Activated CD4-positive, alpha-beta T cell treated with anti-CD3 and anti-CD28 coated beads, Interleukin-2, Interleukin-4, amounts not matched to agents 100 ng/mL and 50 ng/mL, durations not matched to agents 16 hours and 8 hours (primary cell): ENCODE results near the gene RAP1GAP2.
A peak's percentile ranks its signal among the peaks of the same experiment; 100 is the strongest.
"Not testable (repeated sequence)": the region's sequence is repeated elsewhere in the genome, so short reads cannot be mapped to it uniquely, and the experiment has no call there.

ENCODE experiments used
- DNase-seq: peaks from one replicate; pipeline ENCODE4 v3.0.0-alpha.2; 2020; ENCODE audit warnings: low spot score

RAP1GAP2 gene

DNA sequence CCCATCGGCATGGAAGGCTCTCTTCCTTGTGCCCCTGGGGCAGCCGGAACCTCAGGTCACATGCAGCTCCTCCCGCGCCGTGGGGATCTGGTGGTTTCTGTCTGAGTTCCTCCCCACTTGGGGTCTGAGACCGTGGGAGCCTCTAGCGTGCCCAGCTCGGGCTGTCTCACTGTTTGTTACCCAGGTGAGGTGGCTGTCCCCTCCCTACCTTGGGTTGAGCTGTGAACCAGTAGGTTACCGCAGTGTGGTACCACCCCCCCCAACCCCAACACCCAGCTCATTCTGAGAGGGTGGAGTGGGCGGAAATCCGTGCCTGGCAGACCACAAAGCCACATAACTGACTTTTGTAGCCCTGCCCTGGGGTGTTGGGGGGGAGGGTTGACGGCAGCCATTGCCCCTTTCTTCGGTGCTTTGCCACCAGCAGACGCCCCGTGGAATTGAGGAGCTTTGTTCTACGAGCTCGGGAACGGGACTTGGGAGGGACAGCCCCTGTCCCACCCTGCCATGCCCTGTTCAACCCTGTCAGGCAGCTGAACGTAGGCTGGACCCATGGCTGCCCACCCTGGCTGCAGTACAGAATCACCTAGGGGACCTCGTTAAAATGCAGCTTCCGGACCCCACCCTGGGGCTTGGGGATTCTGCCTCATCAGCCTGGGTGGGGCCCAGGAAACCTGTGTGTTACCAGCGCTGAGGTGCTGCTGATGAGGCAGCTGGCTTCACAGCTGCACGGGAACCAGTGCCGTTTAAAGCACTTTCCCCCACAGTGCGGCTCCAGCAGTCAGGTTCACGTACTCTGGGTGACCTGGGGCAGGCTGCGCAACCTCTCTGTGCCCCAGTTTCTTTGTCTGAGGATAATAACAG lies 18.5 kb downstream of the RAP1GAP2 start:
- peak; percentile 91 for DNase-seq

DNA sequence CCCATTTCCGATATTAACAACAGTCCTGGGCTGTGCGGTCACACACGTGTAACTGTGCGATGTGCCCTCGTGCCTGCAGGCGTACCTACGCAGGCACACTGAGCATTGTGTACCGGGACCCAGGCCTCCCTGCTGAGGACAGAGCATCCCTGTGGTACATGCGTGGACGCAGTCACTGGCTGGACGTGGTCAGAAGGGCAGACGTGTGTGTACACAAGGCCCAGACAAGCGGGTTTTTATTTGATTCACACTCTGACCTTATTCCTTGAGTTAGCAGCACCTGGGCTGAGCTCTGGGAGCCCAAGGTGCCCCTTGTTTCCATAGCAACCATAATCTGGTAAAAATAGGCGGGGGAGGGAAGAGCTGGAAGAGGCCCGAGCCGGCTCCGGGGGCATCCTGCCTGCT lies 19.5 kb downstream of the RAP1GAP2 start:
- DNase-seq = no peak

DNA sequence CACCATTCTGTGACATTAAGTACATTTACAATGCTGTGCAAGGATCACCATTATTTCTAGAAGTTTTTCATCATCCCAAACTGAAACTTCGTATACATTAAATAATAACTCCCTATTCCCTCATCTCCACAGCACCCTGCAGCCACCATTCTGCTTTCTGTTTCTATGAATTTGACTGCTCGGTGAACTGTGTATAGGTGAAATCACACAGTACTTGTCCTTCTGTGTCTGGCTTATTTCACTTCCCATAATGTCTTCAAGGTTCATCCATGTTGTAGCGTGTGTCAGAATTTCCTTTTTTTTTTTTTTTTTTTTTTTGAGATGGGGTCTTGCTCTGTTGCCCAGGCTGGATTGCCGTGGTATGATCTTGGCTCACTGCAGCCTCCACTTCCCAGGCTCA lies 20.4 kb downstream of the RAP1GAP2 start:
- no peak for DNase-seq

DNA sequence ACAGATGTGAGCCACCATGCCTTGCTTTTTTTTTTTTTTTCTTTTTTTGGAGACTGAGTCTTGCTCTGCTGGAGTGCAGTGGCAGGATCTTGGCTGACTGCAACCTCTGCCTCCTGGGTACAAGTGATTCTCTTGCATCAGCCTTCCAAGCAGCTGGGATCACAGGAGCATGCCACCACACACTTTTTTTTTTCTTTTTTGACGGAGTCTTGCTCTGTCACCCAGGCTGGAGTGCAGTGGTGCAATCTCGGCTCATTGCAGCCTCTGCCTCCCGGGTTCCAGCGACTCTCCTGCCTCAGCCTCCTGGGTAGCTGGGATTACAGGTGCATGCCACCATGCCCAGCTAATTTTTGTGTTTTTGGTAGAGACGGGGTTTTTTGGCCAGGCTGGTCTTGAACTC lies 23.1 kb downstream of the RAP1GAP2 start:
- not testable (repeated sequence) for DNase-seq

DNA sequence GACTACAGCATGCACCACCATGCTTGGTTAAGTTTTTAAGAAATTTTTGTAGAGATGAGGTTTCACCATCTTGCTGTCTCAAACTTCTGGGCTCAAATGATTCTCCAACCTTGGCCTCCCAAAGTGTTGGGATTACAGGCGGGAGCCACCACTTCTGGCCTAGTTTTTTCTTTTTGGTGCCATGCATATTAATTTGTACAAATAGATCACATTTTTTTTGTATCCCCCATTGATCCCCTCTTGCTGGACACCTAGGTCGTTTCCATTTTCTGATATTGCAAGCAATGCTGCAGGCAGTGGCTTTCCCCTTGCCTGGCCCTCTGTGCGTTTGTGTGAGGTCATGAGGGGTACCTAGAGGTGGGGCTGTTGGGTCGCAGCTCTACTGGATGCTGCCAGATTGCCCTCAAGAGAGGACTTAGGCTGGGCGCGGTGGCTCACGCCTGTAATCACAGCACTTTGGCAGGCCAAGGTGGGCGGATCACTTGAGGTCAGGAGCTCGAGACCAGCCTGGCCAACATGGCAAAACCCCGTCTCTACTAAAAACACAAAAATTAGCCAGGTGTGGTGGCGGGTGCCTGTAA lies 23.8 kb downstream of the RAP1GAP2 start:
- DNase-seq = no peak

DNA sequence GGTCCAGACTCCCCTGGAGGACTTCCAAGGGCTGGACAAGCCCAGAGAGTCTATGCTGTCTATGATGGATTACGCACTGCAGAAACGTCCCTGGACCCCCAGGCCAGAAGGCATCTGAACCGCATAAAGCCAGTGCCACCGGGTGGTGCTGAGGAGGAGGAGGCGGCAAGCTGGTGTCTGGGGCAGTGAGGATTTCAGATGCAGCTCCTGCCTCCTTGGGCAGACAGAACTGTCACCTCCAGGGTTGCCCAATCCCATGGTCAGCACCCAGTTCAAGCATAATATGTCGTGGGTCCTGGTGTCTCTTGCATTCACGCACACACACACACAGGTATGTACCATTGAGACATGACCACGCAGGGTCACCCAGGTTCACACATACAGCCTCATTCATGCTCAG lies 25.6 kb downstream of the RAP1GAP2 start:
- DNase-seq = no peak

DNA sequence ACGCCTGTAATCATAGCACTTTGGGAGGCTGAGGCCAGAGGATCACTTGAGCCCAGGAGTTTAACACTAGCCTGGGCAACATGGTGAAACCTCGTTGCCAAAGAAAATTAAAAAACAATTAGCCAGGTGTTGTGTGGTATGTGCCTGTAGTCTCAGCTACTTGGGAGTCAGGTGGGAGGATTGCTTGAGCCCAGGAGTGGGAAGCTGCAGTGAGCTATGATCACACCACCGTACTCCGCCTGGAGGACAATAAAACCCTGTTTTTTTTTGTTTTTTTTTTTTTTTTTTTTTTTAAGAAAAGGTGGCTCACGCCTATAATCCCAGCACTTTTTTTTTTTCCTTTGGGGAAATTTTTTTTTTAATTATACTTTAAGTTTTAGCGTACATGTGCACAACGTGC lies 26.1 kb downstream of the RAP1GAP2 start:
- DNase-seq = no peak

DNA sequence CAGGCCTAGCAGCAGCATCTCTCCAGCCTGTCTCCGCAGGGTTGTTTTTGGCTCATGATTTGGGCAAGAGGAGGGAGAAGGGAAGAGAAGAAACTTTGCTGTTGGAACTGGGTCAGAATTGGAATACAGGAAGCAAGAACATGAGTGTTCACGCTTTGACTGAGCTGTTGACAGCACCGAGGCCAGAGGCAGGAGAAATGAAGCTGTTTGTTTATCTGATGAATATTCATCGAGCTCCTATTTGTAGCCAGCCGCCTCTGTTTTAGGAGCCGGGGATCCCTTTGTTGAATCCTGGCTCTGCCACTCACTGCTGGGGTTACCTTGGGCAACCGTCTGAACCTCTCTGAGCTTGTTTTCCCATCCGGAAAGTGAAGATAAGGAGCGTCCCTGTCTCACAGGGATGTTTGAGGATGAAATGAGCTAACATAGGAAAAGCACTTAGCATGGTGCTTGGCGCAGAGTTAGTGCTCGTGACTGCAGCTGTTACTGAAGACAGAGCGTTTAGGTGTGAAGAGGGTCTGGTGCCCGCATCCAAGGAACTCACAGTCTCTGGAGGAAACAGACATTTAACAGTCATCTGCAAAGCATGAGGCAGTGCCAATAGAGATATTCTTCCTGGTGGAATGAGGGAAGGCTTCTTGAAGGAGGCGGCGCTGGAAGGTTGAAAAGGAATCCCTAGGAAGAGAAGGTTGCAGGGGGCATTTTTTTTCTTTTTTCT lies 29.2 kb downstream of the RAP1GAP2 start:
- no peak for DNase-seq

DNA sequence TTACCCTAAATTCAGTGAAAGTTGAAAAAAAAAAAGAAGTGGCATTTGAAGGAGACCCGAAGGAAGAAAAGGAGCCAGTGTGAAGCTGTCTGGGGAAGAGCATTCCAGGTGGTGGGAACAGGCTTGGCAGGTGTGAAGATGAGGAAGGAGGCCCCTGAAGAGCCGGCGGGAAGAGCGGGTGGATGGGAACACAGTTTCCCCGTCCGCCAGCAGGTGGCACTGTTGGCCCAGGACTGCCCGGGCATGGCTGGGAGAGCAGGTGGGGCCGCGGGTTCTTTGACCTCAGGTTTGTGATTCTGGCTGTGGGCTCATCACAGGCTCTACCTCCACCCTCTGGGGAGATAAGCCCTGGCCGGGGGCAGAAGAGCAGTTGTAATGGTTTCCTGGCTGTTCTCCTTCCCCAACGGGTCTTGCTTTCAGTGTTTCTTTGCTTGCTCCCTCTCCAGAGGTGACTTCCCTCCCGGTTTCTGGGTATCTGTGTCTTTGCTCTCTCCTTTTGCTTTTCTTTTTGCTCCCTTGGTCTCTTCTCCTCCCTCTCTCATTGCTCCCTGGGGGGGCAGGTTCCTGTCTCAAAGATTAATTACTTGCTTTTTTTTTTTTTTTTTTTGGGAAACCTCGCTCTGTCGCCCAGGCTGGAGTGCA lies 32.3 kb downstream of the RAP1GAP2 start:
- DNase-seq = peak; percentile 75

DNA sequence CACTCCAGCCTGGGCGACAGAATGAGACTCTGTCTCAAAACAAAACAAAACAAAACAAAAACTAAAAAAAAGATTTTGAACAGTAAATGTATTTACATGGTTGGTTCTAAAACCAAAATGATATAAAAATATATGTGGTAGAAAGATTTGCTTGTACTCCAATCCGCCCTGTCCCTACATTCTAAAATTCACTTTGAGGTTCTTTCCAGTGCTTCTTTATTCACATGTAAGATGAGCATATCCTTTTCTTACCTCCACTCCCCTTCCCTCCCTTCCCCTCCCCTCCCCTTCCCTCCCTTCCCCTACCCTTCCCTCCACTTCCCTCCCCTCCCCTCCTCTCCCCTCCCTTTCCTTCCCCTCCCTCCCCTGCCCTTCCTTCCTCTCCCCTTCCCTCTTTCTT lies 34.4 kb downstream of the RAP1GAP2 start:
- no peak for DNase-seq

DNA sequence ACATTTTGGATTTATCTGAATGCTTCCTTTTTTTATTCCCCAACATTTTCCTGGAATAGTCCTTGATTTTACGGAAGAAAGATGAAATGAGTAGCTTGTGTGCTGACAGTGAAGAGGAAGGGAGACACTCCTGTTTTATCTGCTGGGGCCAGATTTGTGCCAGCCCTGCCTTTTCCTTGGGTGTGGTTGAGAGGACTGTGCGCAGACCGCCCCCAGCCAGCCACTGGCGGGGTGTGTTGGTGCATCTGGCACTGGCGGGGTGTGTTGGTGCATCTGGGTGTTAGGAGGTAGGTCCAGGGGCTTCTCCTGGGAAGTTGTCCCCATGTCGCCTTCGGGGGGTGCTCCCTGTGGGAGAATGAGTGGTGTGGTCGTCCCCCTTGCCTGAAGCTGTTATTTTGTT lies 39.5 kb downstream of the RAP1GAP2 start:
- no peak for DNase-seq

DNA sequence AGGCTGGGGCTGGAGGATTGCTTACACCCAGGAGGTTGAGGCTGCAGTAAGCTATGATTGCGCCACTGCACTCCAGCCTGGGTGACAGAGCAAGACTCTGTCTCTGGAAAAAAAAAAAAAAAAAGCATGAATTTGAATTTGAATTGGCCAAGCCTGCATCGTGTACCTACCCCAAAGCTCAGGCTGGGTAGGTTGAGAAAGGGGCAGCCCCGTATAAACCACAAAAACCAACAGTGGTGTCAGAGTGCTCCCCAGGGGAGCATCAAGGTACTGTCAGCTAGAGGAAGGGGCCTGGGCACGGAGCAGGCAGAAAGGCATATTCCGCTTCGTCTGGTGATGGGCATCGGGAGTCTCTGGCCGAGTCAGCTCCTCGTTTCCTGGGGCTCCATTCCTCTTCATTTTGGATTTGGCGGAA lies 40.9 kb downstream of the RAP1GAP2 start:
- peak; percentile 39 for DNase-seq

DNA sequence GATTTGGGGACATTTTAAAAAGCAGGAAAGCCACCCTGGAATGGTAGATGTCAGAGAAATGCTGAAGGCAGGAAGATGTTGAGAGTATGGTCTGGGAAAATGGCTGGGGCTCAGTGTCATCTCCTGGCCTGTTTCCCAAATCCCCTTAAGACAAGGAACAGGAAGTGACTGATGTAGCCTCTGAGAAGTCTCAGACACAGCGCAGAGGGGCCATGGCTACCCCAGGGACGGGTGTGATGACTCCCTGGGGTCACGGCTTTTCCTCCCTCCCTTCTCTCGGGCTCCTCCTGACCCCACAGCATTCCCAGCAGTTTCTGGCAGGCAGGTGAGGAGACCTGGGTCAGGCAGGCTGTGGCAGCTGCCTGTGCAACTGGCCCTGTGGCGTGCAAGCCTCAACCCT lies 45.4 kb downstream of the RAP1GAP2 start:
- DNase-seq = no peak

DNA sequence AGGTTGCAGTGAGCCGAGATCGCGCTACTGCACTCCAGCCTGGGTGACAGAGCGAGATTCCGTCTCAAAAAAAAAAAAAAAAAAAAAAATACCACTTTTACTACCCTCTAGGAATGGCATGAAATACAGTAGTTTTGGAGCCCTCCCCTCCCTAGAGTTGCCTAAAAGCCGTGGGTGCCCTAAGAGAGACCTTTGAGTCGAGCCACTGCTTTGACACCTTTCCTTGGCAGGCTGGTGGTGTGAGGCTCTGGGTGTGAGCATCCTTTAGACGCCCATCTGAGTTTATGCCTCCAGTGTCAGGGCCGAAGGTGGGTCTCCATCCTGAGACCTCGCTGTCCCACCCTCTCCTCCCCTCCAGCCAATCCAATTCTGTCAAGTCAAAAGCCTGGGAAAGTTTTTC lies 46.2 kb downstream of the RAP1GAP2 start:
- DNase-seq = no peak

DNA sequence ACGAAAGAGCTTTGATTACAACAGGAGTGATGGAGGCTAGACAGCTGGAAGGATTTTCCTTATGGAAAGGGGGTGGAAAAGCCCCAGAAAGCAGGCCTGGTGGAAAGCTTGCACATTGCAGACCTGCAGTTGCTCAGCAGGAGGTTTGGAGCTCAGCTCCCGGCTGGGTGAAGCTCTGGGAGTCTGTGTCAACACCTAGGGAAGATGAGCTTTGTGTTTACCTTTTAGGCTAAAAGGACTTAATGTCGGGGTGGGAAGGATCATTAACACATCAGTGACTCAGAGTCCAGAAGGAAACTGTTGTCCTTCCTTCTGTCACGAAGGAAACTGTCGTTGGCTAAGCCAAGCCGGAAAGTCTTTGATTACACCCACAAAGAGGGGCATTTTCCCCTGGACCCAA lies 48.2 kb downstream of the RAP1GAP2 start:
- no peak for DNase-seq

DNA sequence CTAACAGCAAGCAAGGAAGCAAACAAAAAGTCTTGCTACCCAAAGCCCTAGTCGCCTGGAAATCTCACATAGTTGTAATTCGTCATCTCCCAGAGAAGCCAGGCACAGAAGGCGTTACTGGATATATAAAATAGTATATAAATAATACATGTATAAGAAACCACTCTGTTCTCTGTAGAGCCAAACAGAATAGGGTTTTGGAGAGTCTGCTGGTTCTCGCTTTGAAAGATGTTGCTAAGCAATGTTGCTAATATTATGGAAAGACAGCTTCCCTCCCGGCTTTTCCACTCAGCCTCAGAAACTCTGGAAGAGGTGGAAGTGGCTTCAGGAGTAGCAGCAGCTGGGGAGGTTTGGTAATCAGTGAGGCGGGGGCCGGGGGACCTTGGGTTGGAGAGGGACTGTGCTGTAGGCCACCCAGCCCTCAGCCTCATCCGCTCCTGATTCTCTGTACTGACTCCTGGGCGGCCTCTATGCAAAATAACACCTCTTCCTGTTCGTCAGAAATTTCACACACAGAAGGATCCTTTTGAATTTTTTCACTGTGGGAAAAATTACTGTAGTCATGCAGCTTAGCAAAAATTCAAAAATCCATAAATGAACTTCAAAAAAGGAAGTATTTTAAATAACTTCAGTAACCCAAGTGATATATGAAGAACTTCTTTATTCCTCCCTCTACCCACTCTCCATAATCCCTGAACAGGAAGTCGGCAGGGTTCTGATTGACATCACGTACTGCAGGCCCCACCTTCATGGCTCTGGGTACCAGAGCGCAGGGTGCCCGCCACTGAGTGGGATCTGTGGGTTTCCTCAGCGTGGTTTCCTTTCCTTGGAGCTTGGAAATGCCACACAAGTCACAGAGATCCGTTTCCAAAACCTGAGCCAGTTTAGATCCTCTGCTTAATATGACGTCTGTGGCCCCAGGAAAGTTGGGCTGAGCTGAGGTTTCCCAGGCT lies 51.4 kb downstream of the RAP1GAP2 start:
- no peak for DNase-seq

DNA sequence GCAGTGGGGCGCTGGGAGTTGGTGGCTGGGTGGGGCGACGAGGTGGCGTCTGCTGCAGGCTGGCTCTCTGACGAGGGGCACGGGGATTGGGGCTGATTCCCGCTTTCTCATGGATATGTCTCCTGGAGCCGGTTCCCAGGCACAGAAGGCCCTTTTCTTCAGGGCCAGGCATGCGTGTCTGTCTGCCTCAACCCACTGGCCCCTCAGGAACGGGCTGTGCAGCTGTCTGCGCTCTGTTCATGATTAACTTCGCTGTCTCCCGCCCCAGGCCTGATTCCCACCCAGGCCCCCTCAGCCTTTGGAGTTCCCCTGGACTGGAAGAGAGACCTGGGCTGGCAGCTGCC lies 53.1 kb downstream of the RAP1GAP2 start:
- no peak for DNase-seq

DNA sequence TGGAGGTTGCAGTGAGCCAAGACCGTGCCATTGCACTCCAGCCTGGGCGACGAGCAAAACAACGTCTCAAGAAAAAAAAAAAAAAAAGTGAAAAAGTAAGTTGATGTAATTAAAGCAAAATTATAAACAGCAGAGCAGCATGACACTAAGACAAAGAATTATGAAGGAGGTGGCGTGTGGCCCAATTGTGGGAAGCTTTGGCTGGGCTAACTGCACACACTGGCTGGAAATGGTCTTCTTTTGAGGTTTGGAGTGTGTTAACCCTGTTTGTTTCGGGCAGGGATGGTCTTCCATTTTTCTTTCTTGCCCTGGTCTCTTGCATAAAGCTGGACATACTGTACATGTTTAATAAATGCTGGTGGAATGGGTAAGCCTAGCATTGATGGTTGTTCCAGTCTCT lies 54.8 kb downstream of the RAP1GAP2 start:
- no peak for DNase-seq

DNA sequence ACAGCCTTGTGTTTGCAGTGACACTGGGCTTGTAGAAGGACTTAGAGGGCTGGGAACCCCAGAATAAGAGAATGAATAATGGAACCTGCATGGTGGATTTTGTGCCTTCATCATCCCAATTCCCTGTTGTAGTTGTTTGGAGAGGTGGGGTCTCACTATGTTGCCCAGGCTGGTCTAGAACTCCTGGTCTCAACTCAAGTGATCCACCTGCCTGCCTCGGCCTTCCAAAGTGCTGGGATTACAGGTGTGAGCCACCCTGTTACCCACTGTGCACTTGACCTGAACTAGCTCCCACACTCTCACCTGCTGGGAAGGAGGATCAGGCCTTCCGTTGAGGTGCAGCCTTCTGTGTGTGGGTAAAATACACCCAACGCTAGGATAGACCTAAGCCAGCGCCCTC lies 55.4 kb downstream of the RAP1GAP2 start:
- DNase-seq = no peak

DNA sequence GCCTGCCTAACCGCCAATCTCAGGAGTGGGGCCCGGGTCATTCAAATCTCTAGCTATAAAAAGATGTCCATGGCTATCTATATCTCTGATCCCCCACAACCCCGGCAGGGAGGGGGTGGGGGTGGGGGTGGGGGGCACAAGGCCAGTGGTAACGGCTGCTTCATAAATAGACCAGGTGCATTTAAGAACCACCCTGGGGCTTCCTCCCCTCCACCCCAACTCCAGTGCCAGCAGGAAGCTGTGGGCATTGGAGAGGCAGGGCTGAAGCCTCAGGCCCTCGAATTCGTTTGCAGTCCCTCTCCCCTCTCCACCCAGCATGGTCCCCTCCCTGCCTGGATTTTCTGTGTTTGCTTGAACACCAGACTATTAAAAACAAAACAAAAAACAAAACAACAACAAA lies 56.0 kb downstream of the RAP1GAP2 start:
- no peak for DNase-seq

DNA sequence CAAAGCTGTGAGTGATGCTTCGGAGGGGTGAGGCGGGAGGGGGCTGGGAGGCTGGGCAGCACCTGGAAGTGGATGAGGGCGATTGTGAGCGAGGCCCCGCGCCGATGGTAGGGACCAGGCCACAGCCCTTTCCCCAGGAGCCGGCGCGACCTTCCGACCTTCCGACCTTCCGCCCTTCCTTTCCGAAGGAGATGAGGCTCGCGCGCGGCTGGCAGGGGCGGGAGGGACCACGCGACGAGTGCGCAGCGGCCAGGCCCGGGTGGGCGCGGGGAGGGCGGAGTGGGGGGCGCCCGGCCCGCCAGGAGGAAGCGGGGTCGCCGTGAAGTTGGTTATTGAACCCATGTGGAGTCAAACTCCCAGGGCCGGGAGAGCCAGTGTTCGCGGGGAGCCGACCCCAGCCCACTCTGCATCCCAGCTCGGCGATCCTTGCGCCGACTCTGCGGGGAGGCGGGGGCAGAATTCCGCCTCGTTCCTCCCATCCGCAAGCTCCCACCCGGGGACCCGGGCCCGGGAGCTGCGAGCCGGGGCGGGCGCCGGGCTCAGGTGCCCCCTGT lies 56.6 kb downstream of the RAP1GAP2 start:
- no peak for DNase-seq
